H1 (cell line): ENCODE data around the gene OR10T2. TPM values are rescaled to one million over a fixed set of nuclear protein-coding genes. Genes with fewer than 3 reads are reported as not detected.
A peak's percentile ranks its signal among the peaks of the same experiment; 100 is the strongest.

ENCODE experiments used
- CTCF ChIA-PET: fragments of 300-600 bp; sonication (Branson Sonifier 250); formaldehyde crosslinking; loops from one replicate; lab custom pipeline; 2021; ENCODE audit not compliant: partially characterized antibody; lab: Charles Lee
- POLR2A ChIA-PET: fragments of 300-600 bp; sonication (Branson Sonifier 250); formaldehyde crosslinking; loops from one replicate; lab custom pipeline; 2021; ENCODE audit warnings: inconsistent platforms; ENCODE audit not compliant: partially characterized antibody; lab: Charles Lee
- DNase-seq, 2 experiments: peaks; one replicate each; pipeline versions ENCODE4 v3.0.0 to v3.0.0-alpha.2; 2010 to 2022; ENCODE audit warnings: low spot score in 2 of 2, low read depth in 1 of 2, mixed read lengths in 1 of 2
- FAIRE-seq: peaks from 2 replicates; lab custom pipeline; 2011; peaks lifted over from hg19 to GRCh38; lab: Jason Lieb, UNC
- H2AFZ ChIP-seq: 2 replicates; pipeline ENCODE4 v1.8.1; 2012; ENCODE audit warnings: low read length, inconsistent platforms
- H2AK5ac ChIP-seq: 2 replicates; pipeline ENCODE4 v1.6.1; 2013; ENCODE audit warnings: low read depth, low read length
- H2BK120ac ChIP-seq: replicated peaks from 2 replicates; pipeline ENCODE3; 2013; ENCODE audit warnings: low read depth, low read length, inconsistent platforms
- H2BK12ac ChIP-seq: 2 replicates; pipeline ENCODE4 v1.6.1; 2013; ENCODE audit warnings: low read depth, low read length
- H2BK15ac ChIP-seq: 2 replicates; pipeline ENCODE4 v1.6.1; 2013; ENCODE audit warnings: low read length
- H2BK20ac ChIP-seq: 2 replicates; pipeline ENCODE4 v1.6.1; 2013; ENCODE audit warnings: low read length
- H2BK5ac ChIP-seq: 2 replicates; pipeline ENCODE4 v1.6.1; 2013; ENCODE audit warnings: low read depth, low read length
- H3K14ac ChIP-seq: 2 replicates; pipeline ENCODE4 v1.6.1; 2013; ENCODE audit warnings: inconsistent platforms; ENCODE audit not compliant: insufficient read length
- H3K18ac ChIP-seq: 2 replicates; pipeline ENCODE4 v1.6.1; 2013; ENCODE audit warnings: low read length; ENCODE audit errors: extremely low read depth
- H3K23ac ChIP-seq: 2 replicates; pipeline ENCODE4 v1.6.1; 2013; ENCODE audit warnings: inconsistent platforms; ENCODE audit not compliant: insufficient read length
- H3K23me2 ChIP-seq: 2 replicates; pipeline ENCODE4 v1.6.1; 2013; ENCODE audit warnings: low read depth, low read length
- H3K27ac ChIP-seq: 2 replicates; pipeline ENCODE4 v1.6.1; 2011; ENCODE audit warnings: low read depth, low read length, inconsistent platforms
- H3K27me3 ChIP-seq, 4 experiments: replicated peaks in 1 of 4; 1 replicate in 1 of 4; 2 replicates in 3 of 4; pipeline versions ENCODE4 v1.6.1 to v1.8.1; 2011 to 2013; ENCODE audit warnings: low read length in 3 of 4, mild to moderate bottlenecking in 3 of 4, inconsistent platforms in 2 of 4, mixed read lengths in 2 of 4, moderate library complexity in 1 of 4; ENCODE audit not compliant: control insufficient read depth in 3 of 4, insufficient read depth in 3 of 4; ENCODE audit errors: extremely low read depth in 1 of 4
- H3K36me3 ChIP-seq, 4 experiments: 2 replicates each; pipeline versions ENCODE4 v1.6.1 to v1.8.1; 2011 to 2013; ENCODE audit warnings: mild to moderate bottlenecking in 4 of 4, low read length in 3 of 4, moderate library complexity in 2 of 4, control low read depth in 1 of 4, inconsistent platforms in 1 of 4; ENCODE audit not compliant: insufficient read depth in 4 of 4, control insufficient read depth in 2 of 4
- H3K4ac ChIP-seq: replicated peaks from 2 replicates; pipeline ENCODE3; 2013; ENCODE audit warnings: low read length, low read depth, mixed read lengths, inconsistent platforms; ENCODE audit not compliant: insufficient read length
- H3K4me1 ChIP-seq, 4 experiments: replicated peaks in 1 of 4; 1 replicate in 1 of 4; 2 replicates in 3 of 4; pipeline versions ENCODE4 v1.6.1 to v1.8.1; 2011 to 2013; ENCODE audit warnings: low read length in 3 of 4, inconsistent platforms in 2 of 4, mixed read lengths in 1 of 4; ENCODE audit not compliant: insufficient read depth in 4 of 4, control insufficient read depth in 3 of 4
- H3K4me2 ChIP-seq, 2 experiments: 2 replicates each; pipeline versions ENCODE4 v1.6.1 to v1.8.1; 2011 to 2013; ENCODE audit warnings: low read depth in 2 of 2, low read length in 2 of 2, control low read depth in 1 of 2, inconsistent platforms in 1 of 2, mild to moderate bottlenecking in 1 of 2; ENCODE audit not compliant: insufficient read depth in 1 of 2
- H3K4me3 ChIP-seq, 4 experiments: fragments of 200-600, 300-600 bp in 1 of 4; sonication (generic), shearing (Covaris generic), sonication (Bioruptor Twin) in 1 of 4; 2 replicates each; pipeline versions ENCODE4 v1.5.1 to v1.8.1; 2011 to 2016; ENCODE audit warnings: low read length in 4 of 4, low read depth in 3 of 4, control low read depth in 2 of 4, inconsistent platforms in 2 of 4, mild to moderate bottlenecking in 2 of 4, mixed read lengths in 1 of 4, moderate library complexity in 1 of 4; ENCODE audit not compliant: insufficient read depth in 2 of 4; ENCODE audit errors: extremely low read depth in 1 of 4
- H3K56ac ChIP-seq: replicated peaks from 2 replicates; pipeline ENCODE3; 2013; ENCODE audit warnings: low read depth, mild to moderate bottlenecking, mixed read lengths, low read length, inconsistent platforms; ENCODE audit not compliant: insufficient read length
- H3K79me1 ChIP-seq: 2 replicates; pipeline ENCODE4 v1.6.1; 2013; ENCODE audit warnings: low read depth, low read length, control low read depth
- H3K79me2 ChIP-seq, 2 experiments: 2 replicates each; pipeline versions ENCODE4 v1.6.1 to v1.8.1; 2012 to 2013; ENCODE audit warnings: low read length in 2 of 2, mild to moderate bottlenecking in 2 of 2, inconsistent platforms in 1 of 2; ENCODE audit not compliant: insufficient read depth in 2 of 2, control insufficient read depth in 1 of 2
- H3K9ac ChIP-seq, 4 experiments: replicated peaks in 1 of 4; 1 replicate in 1 of 4; 2 replicates in 3 of 4; pipeline versions ENCODE4 v1.6.1 to v1.8.1; 2011 to 2013; ENCODE audit warnings: low read depth in 3 of 4, low read length in 3 of 4, control low read depth in 2 of 4, mild to moderate bottlenecking in 2 of 4, moderate library complexity in 2 of 4, inconsistent platforms in 1 of 4; ENCODE audit errors: extremely low read depth in 1 of 4
- H3K9me3 ChIP-seq, 2 experiments: 2 replicates each; pipeline versions ENCODE4 v1.6.1 to v1.8.1; 2012 to 2013; ENCODE audit warnings: mild to moderate bottlenecking in 2 of 2, moderate library complexity in 2 of 2, control low read depth in 1 of 2, inconsistent platforms in 1 of 2, low read depth in 1 of 2, low read length in 1 of 2, mixed read lengths in 1 of 2; ENCODE audit not compliant: insufficient read depth in 2 of 2
- H4K20me1 ChIP-seq, 2 experiments: replicated peaks in 1 of 2; 2 replicates each; pipeline versions ENCODE3 to v1.8.1; 2011 to 2013; ENCODE audit warnings: inconsistent platforms in 2 of 2, low read length in 2 of 2, mild to moderate bottlenecking in 1 of 2; ENCODE audit not compliant: insufficient read depth in 2 of 2, control insufficient read depth in 1 of 2
- H4K5ac ChIP-seq: 2 replicates; pipeline ENCODE4 v1.6.1; 2013; ENCODE audit warnings: low read length, low read depth, mixed read lengths, inconsistent platforms; ENCODE audit not compliant: insufficient read length
- H4K8ac ChIP-seq: 2 replicates; pipeline ENCODE4 v1.8.0; 2013; ENCODE audit warnings: mild to moderate bottlenecking, moderate library complexity, low read length, inconsistent platforms; ENCODE audit not compliant: insufficient read depth; ENCODE audit errors: extremely low read depth
- H4K91ac ChIP-seq: replicated peaks from 2 replicates; pipeline ENCODE3; 2013; ENCODE audit warnings: low read length, mixed read lengths, inconsistent platforms; ENCODE audit not compliant: insufficient read length
- CREB1 ChIP-seq: IDR thresholded peaks from 2 replicates; pipeline ENCODE4 v1.6.1; 2012; ENCODE audit warnings: inconsistent platforms
- JUN ChIP-seq: IDR thresholded peaks from 2 replicates; pipeline ENCODE4 v1.6.1; 2011; ENCODE audit warnings: low read depth, mild to moderate bottlenecking, improper control_type of control experiment, low read length
- NANOG ChIP-seq: IDR thresholded peaks from 2 replicates; pipeline ENCODE4 v1.6.1; 2011; ENCODE audit warnings: low read length, low read depth, mild to moderate bottlenecking, inconsistent platforms; ENCODE audit not compliant: insufficient read depth, poor library complexity, severe bottlenecking
- PHF8 ChIP-seq: fragments of 200-600 bp; sonication (generic); conservative IDR thresholded peaks from 2 replicates; pipeline ENCODE4 v1.7.1; 2012; ENCODE audit warnings: low read depth, mild to moderate bottlenecking, inconsistent platforms, low read length, moderate library complexity
- RFX5 ChIP-seq: IDR thresholded peaks from 2 replicates; pipeline ENCODE4 v1.6.1; 2011; ENCODE audit warnings: low read depth, low read length, improper control_type of control experiment, borderline replicate concordance
- SUZ12 ChIP-seq: fragments of 200-600 bp; sonication (generic); IDR thresholded peaks from 2 replicates; pipeline ENCODE4 v1.6.1; 2012; ENCODE audit warnings: mild to moderate bottlenecking, inconsistent platforms, low read length, moderate library complexity, mixed read lengths
- WGBS, 2 experiments: shearing (Covaris generic) in 1 of 2; methylation state at CpG; one replicate each; pipeline versions ENCODE4 v1.1.6 to v1.1.7; 2013 to 2015; ENCODE audit warnings: low lambda C conversion rate in 2 of 2, mixed read lengths in 2 of 2, inconsistent platforms in 1 of 2, low coverage in 1 of 2, missing lambda C conversion rate in 1 of 2; ENCODE audit not compliant: insufficient replicate concordance in 2 of 2, insufficient coverage in 1 of 2, insufficient read length in 1 of 2; ENCODE audit errors: extremely low coverage in 1 of 2, missing lambda C conversion rate in 1 of 2; 5-methylcytosine and 5-hydroxymethylcytosine counted together
- polyA plus RNA-seq, 7 experiments: library from polyadenylated mRNA; depleted of rRNA in 3 of 7; stranded (reverse) in 5 of 7; unstranded in 2 of 7; fragments of >200 nt in 5 of 7; fragments of 200-250 nt in 2 of 7; gene quantifications; 1 replicate in 5 of 7; 2 replicates in 1 of 7; 4 replicates in 1 of 7; pipeline versions ENCODE4 v1.2.1 to v1.2.3, GENCODE V29; 2011 to 2013; ENCODE audit warnings: missing spikeins in 2 of 7, mixed read lengths in 2 of 7
- total RNA-seq: library from RNA; stranded (reverse); fragmentation: NEBNext Ultra II Directional; extraction: Animal tissue kit (Norgen Biotek cat#: 25700); gene quantifications from 2 replicates; pipeline ENCODE4 v1.2.1, GENCODE V29; 2021
- TF ChIP-seq, protein P1 (sequence below): IDR thresholded peaks from 2 replicates; pipeline ENCODE4 v1.6.1; 2012; ENCODE audit warnings: inconsistent platforms

Gene OR10T2
- total and polyA plus RNA-seq, 2 of the 8 experiments (the other 6 are each of a cell fraction or from before 2014, with no cell fraction given) = not detected

DNA sequence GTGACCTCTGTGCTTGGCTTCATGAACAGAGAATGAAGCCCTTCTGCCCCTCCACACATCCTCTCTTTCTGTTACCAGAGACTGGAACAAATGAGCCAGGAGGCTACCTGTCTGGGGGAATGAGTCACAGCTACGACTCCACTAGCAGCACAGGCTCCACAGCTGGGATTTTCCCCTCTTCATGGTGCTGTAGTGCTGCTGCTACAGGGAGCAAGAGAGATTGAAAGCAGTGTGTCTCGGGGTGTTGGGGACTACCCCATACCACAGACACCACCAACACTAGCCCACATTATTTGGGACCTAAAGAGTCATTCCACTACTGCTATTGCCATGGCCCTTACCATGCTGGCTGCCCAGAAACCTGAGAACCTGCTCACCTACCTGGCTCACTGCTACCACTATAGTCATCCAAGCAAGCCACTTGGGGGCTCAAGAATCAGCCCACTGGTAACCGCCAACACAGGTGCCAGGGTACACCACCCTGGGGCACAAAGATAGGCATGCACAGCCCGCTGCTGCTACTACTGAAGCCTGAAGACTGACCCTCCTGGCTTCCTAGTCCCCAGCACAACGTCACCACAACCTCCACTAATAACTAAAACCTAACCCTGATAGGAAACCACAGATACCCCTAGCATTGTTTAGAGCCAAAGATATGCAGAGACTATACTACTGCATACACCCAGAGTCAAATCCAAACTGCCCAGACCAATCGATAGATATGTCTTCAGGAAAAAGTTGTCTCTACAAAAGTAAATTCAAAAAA, 27.9 kb downstream of the OR10T2 start:
- Histone ChIP-seq H3K56ac (no peak overlapping the region), H3K23ac (no peak overlapping the region), H3K18ac (no peak overlapping the region), H4K91ac (no peak overlapping the region), H2BK20ac (no peak overlapping the region), H2BK5ac (no peak overlapping the region), H3K4me2 (no peak overlapping the region), H3K36me3 (no peaks in the 10 kb centered on the region), H3K9me3 (no peaks in the 10 kb centered on the region), H4K8ac (no peak overlapping the region), H3K79me1 (no peaks in the 10 kb centered on the region), H2AFZ (peak overlapping the region; percentile 64; the same call in 1 of the 2 replicates), H3K23me2 (no peaks in the 10 kb centered on the region), H3K27me3 (no peaks in the 10 kb centered on the region), H3K9ac (no peak overlapping the region), H2AK5ac (no peak overlapping the region), H4K5ac (no peak overlapping the region), H3K4me3 (no peak overlapping the region), H3K4me1 (no peaks in the 10 kb centered on the region), H3K14ac (no peak overlapping the region), H2BK120ac (no peak overlapping the region), H3K4ac (no peak overlapping the region), H2BK15ac (no peak overlapping the region), H2BK12ac (no peak overlapping the region), H3K79me2 (no peaks in the 10 kb centered on the region), H3K27ac (no peak overlapping the region), H4K20me1 (no peaks in the 10 kb centered on the region)
- TF ChIP-seq, protein P1, sequence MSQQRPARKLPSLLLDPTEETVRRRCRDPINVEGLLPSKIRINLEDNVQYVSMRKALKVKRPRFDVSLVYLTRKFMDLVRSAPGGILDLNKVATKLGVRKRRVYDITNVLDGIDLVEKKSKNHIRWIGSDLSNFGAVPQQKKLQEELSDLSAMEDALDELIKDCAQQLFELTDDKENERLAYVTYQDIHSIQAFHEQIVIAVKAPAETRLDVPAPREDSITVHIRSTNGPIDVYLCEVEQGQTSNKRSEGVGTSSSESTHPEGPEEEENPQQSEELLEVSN = no peak
- TF ChIP-seq PHF8 (no peak), RFX5 (no peak), JUN (no peak), NANOG (no peak), CREB1 (no peak), SUZ12 (no peak)
- ChIA-PET POLR2A (no interaction called here), CTCF (no interaction called here)
- WGBS, 2 experiments = 92% methylated on average over 6 of the region's 6 CpGs; no CpG with 5 or more reads in 1 of the 2 experiments
- DNase-seq (no peak), FAIRE-seq (no peak)
